Brain microvascular endothelial cell (primary cell): ENCODE measurements around the gene ETFDH.
A peak's percentile ranks its signal among the peaks of the same experiment; 100 is the strongest.

Source experiments
- DNase-seq: peaks from one replicate; pipeline ENCODE4 v3.0.0-alpha.2; 2020
- H3K27ac ChIP-seq: fragments of 250-450 bp; sonication (Bioruptor Pico); 2 replicates; pipeline ENCODE4 v1.5.1; 2020; ENCODE audit warnings: mild to moderate bottlenecking, moderate library complexity
- H3K27me3 ChIP-seq: fragments of 250-450 bp; sonication (Bioruptor Pico); replicated peaks from 2 replicates; pipeline ENCODE4 v1.5.1; 2020; ENCODE audit warnings: mild to moderate bottlenecking
- H3K36me3 ChIP-seq: fragments of 250-450 bp; sonication (Bioruptor Pico); replicated peaks from 2 replicates; pipeline ENCODE4 v1.5.1; 2020; ENCODE audit warnings: mild to moderate bottlenecking
- H3K4me3 ChIP-seq: 2 replicates; pipeline ENCODE4 v1.5.1; 2011; ENCODE audit warnings: low read depth, mild to moderate bottlenecking, control low read depth, low read length, moderate library complexity
- in situ Hi-C: cut with HindIII; loops from 2 replicates; pipeline ENCODE4 v1.10.0; 2017; ENCODE audit warnings: low sequenced_read_pairs, low pct_ligation_motif_present
- TF ChIP-seq, protein P1 (sequence below): IDR thresholded peaks from 2 replicates; pipeline ENCODE4 v1.5.1; 2011; ENCODE audit warnings: low read depth, mild to moderate bottlenecking, moderate library complexity, low read length, control low read depth, inconsistent platforms; ENCODE audit errors: missing control alignments

The ETFDH gene

DNA sequence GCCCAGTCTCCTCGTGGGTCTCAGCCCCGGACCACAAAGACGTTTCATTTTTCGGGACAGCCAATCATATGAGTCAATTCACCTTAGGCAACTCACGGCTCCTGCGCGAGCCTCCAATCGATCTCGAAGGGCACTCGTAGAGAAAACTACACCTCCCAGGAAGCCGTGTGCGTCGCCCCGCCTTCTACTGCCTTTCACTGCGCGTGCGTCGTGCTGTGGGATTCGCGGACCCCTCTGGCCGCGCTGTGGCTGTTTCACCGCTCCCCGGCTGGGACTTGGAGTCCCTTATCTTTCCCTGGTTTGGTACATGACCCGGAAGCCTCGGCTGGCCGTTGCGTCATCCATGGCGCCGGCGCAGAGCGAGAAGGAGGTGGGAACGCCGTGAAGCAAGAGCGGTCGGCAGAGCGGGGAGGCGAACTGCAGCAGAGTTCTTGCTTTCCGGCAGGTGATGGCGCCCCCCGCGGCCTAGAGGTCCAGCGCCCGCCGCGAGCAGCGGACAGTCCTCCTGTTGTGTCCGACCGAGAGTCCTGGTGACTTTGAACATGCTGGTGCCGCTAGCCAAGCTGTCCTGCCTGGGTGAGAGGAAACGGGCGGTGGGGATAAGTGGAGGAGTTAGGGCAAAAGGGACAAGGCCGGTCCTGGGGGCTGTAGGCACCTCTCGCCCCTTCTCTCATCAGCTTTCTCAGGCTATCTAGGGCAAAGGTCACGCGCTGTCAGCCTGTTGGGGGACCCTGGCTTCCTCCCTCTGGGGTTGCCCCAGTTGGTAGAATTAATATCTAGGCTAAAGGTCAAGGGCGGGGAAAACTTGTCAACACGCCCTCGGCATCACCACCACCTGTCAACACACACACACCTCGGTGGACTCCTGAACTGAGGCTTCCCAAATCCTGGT is at the start of gene ETFDH:
Gene ETFDH, plus strand, starts transcription at position 382 of the 892 bp plus-strand sequence. Its CDS starts 161 bp downstream, at position 543.
- TF ChIP-seq, protein P1, sequence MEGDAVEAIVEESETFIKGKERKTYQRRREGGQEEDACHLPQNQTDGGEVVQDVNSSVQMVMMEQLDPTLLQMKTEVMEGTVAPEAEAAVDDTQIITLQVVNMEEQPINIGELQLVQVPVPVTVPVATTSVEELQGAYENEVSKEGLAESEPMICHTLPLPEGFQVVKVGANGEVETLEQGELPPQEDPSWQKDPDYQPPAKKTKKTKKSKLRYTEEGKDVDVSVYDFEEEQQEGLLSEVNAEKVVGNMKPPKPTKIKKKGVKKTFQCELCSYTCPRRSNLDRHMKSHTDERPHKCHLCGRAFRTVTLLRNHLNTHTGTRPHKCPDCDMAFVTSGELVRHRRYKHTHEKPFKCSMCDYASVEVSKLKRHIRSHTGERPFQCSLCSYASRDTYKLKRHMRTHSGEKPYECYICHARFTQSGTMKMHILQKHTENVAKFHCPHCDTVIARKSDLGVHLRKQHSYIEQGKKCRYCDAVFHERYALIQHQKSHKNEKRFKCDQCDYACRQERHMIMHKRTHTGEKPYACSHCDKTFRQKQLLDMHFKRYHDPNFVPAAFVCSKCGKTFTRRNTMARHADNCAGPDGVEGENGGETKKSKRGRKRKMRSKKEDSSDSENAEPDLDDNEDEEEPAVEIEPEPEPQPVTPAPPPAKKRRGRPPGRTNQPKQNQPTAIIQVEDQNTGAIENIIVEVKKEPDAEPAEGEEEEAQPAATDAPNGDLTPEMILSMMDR = peak; percentile 79
- Histone ChIP-seq H3K27me3 (no peaks in the 10 kb centered on the region), H3K36me3 (no peaks in the 10 kb centered on the region), H3K4me3 (peak within 1 kb of the TSS; percentile 91), H3K27ac (peak within 1 kb of the TSS; percentile 83)
- in situ Hi-C loops = no loop called here
- peak; percentile 99 for DNase-seq

DNA sequence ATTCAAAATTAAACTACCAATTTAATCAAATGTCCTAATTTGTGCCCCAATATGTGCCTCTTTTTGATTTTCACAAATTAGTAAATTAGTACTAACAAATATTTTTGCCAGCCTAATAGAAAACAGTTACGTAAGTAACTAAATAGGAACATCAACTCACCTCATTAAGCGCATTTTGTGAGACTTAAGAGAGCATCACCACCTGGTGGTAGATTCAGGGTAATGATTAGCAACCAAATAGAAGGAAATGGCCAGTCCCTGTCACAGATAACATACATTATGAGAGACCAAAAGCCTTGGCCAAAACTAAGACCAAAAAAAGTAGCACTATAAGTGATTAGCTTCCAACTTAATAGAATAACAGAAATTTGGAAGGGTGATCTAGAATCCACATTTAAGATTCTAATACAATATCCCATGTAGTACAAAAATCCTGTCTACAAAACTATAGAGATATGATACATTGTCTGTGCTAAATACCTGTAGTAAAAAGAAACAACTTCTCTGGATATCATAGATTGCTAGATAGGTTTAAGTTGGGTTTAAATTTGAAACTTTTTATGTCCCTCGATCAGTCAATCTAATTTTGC is 47.1 kb upstream of the ETFDH start:
- no peaks in the 10 kb centered on the region for H3K27me3 ChIP-seq
- no peak for DNase-seq
- no peak overlapping the region for H3K27ac ChIP-seq
- no peaks in the 10 kb centered on the region for H3K36me3 ChIP-seq
- in situ Hi-C loops = loop anchor here (25.0 kb wide), 1 partner anchor 363 kb away; no protein-coding TSS in a partner anchor
- TF ChIP-seq, protein P1 = peak; percentile 67
- H3K4me3 ChIP-seq = no peak overlapping the region

DNA sequence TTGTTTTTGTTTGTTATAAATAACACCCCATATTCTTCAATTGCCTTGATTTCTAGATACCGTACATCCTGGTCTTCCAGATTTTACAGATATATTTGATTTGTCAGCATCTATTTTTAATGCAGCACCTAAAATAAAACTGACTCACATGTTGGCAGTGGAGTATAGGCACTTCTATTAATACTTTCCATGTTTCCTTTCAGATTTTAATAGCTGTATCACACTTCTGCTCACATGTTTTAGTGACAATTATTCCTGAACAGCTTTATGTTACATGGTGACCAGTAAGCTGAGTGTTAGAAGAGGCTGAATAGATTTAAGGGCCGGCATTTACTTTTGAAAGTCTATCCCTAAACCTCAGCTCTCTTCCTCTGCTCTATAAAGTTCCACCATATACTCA is 46.6 kb upstream of the ETFDH start:
- Histone ChIP-seq H3K27me3 (no peaks in the 10 kb centered on the region), H3K36me3 (no peaks in the 10 kb centered on the region), H3K4me3 (no peak overlapping the region), H3K27ac (no peak overlapping the region)
- DNase-seq = no peak
- TF ChIP-seq, protein P1 = no peak
- in situ Hi-C loops = no loop called here

DNA sequence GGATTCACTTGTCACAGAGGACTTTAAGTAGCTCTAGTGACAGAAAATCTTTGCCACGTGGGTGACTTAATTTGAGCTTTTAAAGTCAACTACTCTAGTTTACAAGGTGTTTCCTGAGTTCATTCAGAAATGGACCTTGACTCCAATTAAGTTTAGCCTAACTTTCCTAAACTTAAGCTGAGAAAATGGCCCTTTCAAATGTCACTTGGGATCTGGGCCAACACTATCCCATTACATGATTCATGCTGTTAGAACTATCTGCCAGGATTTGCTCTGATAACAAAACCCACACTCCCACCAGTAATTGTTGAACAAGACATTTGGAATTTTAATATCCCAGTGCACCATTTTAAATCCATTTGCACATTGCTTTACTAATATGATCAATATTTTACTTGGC is 41.2 kb upstream of the ETFDH start:
- H3K27me3 ChIP-seq = no peaks in the 10 kb centered on the region
- in situ Hi-C loops = no loop called here
- DNase-seq = peak; percentile 76
- no peak overlapping the region for H3K27ac ChIP-seq
- no peak overlapping the region for H3K4me3 ChIP-seq
- TF ChIP-seq, protein P1 = no peak
- H3K36me3 ChIP-seq = no peaks in the 10 kb centered on the region

DNA sequence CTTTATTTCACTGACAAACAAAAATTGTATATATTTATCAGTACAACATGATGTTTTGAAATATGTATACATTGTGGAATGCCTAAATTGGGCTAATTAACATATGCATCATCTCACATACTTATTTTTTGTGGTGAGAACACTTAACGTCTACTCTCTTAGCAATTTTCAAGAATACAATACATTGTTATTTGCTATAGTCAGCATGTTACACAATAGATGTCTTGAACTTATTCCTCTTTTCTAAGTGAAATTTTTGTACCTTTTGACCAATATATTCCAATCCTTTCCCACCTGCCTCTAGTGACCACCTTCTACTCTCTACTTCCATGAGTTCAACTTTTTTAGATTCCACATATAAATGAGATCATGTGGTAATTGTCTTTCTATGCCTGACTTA is 35.5 kb upstream of the ETFDH start:
- Histone ChIP-seq H3K27me3 (no peaks in the 10 kb centered on the region), H3K36me3 (no peaks in the 10 kb centered on the region), H3K27ac (no peak overlapping the region), H3K4me3 (no peak overlapping the region)
- DNase-seq = no peak
- in situ Hi-C loops = no loop called here
- TF ChIP-seq, protein P1 = no peak
